Lung (tissue), 12 donors: ENCODE results near the gene MED27. TPM values are rescaled to one million over a fixed set of nuclear protein-coding genes. Genes with fewer than 3 reads are reported as not detected.

Experiments used
- ATAC-seq: fragments of 200-7000 bp; cut with Tn5 transposase; one replicate; pipeline ENCODE4 v1.9.1; 2020; ENCODE audit warnings: moderate number of reproducible peaks; ENCODE audit not compliant: insufficient read depth, low FRiP score
- DNase-seq, 3 donors: peaks; one replicate each; pipeline ENCODE4 v3.0.0-alpha.2; 2013 to 2017
- H3K27ac ChIP-seq, 2 donors: one replicate each; pipeline ENCODE4 v1.5.1; 2013; ENCODE audit warnings: mild to moderate bottlenecking in 2 of 2, moderate library complexity in 2 of 2, control low read depth in 1 of 2, inconsistent platforms in 1 of 2, low read depth in 1 of 2, low read length in 1 of 2
- H3K27me3 ChIP-seq, 3 donors: one replicate each; pipeline ENCODE4 v1.5.1; 2013; ENCODE audit warnings: low read length in 2 of 3; ENCODE audit not compliant: control insufficient read depth in 3 of 3, insufficient read depth in 3 of 3
- H3K36me3 ChIP-seq, 4 donors: one replicate each; pipeline ENCODE4 v1.5.1; 2013; ENCODE audit warnings: low read length in 4 of 4, mild to moderate bottlenecking in 1 of 4, moderate library complexity in 1 of 4; ENCODE audit not compliant: control insufficient read depth in 4 of 4, insufficient read depth in 4 of 4
- H3K4me1 ChIP-seq, 5 donors: one replicate each; pipeline ENCODE4 v1.5.1; 2013; ENCODE audit warnings: low read length in 5 of 5, mild to moderate bottlenecking in 2 of 5, moderate library complexity in 1 of 5; ENCODE audit not compliant: control insufficient read depth in 5 of 5, insufficient read depth in 5 of 5
- H3K4me3 ChIP-seq: one replicate; pipeline ENCODE4 v1.5.1; 2013; ENCODE audit warnings: mild to moderate bottlenecking, control low read depth, moderate library complexity
- H3K9ac ChIP-seq, 2 donors: one replicate each; pipeline ENCODE4 v1.5.1; 2013; ENCODE audit warnings: low read length in 2 of 2, control low read depth in 1 of 2; ENCODE audit not compliant: insufficient read depth in 1 of 2
- H3K9me3 ChIP-seq, 4 donors: one replicate each; pipeline ENCODE4 v1.5.1; 2013; ENCODE audit warnings: low read length in 3 of 4, mild to moderate bottlenecking in 1 of 4, moderate library complexity in 1 of 4; ENCODE audit not compliant: control insufficient read depth in 4 of 4, insufficient read depth in 3 of 4
- CTCF ChIP-seq: IDR thresholded peaks from 2 replicates; pipeline ENCODE4 v1.5.1; 2012; ENCODE audit warnings: mild to moderate bottlenecking; ENCODE audit errors: control extremely low read depth, extremely low read depth
- WGBS, 2 donors: extraction: QIAGEN DNeasy Blood & Tissue Kit; methylation state at CpG; one replicate each; pipeline ENCODE4 v1.1.7; 2013; 5-methylcytosine and 5-hydroxymethylcytosine counted together
- polyA plus RNA-seq, 2 donors: library from polyadenylated mRNA; stranded (reverse); fragments of 200-250 nt; gene quantifications; one replicate each; pipeline ENCODE4 v1.2.1, GENCODE V29; 2013
- total RNA-seq, 2 donors: library from RNA; depleted of rRNA in 1 of 2; stranded (reverse); fragments of >200 nt in 1 of 2; gene quantifications; one replicate each; pipeline ENCODE4 v1.2.1, GENCODE V29; 2014 to 2021
- donor health status: control.
- donor health status: control.
- donor health status: Bipolar disorder and iron deficiency.
- donor health status: healthy.
- donor health status: DM: yes; HTN: yes; CAD: no.

MED27 gene
- total and polyA plus RNA-seq, 4 donors, result 9.8 to 22.3 (median 16.7) TPM

GRCh38 chr9:132031467-132032237 lies 48.0 kb downstream of the MED27 start:
- DNase-seq (no peak), ATAC-seq (no peak)
- H3K27ac ChIP-seq, result no peak overlapping the region
- WGBS, 2 donors, result 89 to 91% methylated on average over 10 of the region's 10 CpGs
- no peaks in the 10 kb centered on the region for H3K27me3 ChIP-seq
- H3K36me3 ChIP-seq, result no peaks in the 10 kb centered on the region
- H3K9ac ChIP-seq, result no peak overlapping the region
- no peak overlapping the region for H3K4me3 ChIP-seq
- no peak for TF ChIP-seq CTCF
- peaks cover 0 to 14% (median 9%) of the 10 kb centered on the region in 5 donors for H3K4me1 ChIP-seq
- H3K9me3 ChIP-seq, result peaks cover 0 to 2% (median 0%) of the 10 kb centered on the region in 4 donors

GRCh38 chr9:132030626-132031325 lies 48.9 kb downstream of the MED27 start:
- Histone ChIP-seq H3K27me3 (no peaks in the 10 kb centered on the region), H3K4me1 (peaks cover 0 to 16% (median 9%) of the 10 kb centered on the region in 5 donors), H3K9ac (no peak overlapping the region), H3K4me3 (no peak overlapping the region), H3K36me3 (no peaks in the 10 kb centered on the region), H3K9me3 (peaks cover 0 to 2% (median 0%) of the 10 kb centered on the region in 4 donors), H3K27ac (no peak overlapping the region)
- ATAC-seq (no peak), DNase-seq (no peak)
- WGBS, 2 donors, result 73 to 77% methylated on average over 3 of the region's 3 CpGs
- TF ChIP-seq CTCF, result no peak

GRCh38 chr9:132027752-132028663 lies 51.7 kb downstream of the MED27 start:
- DNase-seq (peak in 1 of 3 donors; percentile 47), ATAC-seq (peak; percentile 59)
- Histone ChIP-seq H3K36me3 (no peaks in the 10 kb centered on the region), H3K9ac (no peak overlapping the region), H3K27me3 (no peaks in the 10 kb centered on the region), H3K27ac (peak overlapping the region in 1 of 2 donors; percentile 46), H3K4me1 (peaks cover 0 to 14% (median 9%) of the 10 kb centered on the region in 5 donors), H3K9me3 (peaks cover 0 to 2% (median 0%) of the 10 kb centered on the region in 4 donors), H3K4me3 (no peak overlapping the region)
- WGBS, 2 donors, result 77 to 81% methylated on average over 7 of the region's 7 CpGs
- no peak for TF ChIP-seq CTCF
